GM21737 (cell line): ENCODE measurements around the gene ZC3H15.
A peak's percentile ranks its signal among the peaks of the same experiment; 100 is the strongest.
"Not testable (repeated sequence)": the region's sequence is repeated elsewhere in the genome, so short reads cannot be mapped to it uniquely, and the experiment has no call there.

Experiments
- ATAC-seq: cut with Tn5 transposase; IDR thresholded peaks from one replicate; pipeline ENCODE4 v1.9.1; 2021; ENCODE audit warnings: mild to moderate bottlenecking, moderate library complexity; ENCODE audit not compliant: unreplicated experiment

Gene ZC3H15

DNA sequence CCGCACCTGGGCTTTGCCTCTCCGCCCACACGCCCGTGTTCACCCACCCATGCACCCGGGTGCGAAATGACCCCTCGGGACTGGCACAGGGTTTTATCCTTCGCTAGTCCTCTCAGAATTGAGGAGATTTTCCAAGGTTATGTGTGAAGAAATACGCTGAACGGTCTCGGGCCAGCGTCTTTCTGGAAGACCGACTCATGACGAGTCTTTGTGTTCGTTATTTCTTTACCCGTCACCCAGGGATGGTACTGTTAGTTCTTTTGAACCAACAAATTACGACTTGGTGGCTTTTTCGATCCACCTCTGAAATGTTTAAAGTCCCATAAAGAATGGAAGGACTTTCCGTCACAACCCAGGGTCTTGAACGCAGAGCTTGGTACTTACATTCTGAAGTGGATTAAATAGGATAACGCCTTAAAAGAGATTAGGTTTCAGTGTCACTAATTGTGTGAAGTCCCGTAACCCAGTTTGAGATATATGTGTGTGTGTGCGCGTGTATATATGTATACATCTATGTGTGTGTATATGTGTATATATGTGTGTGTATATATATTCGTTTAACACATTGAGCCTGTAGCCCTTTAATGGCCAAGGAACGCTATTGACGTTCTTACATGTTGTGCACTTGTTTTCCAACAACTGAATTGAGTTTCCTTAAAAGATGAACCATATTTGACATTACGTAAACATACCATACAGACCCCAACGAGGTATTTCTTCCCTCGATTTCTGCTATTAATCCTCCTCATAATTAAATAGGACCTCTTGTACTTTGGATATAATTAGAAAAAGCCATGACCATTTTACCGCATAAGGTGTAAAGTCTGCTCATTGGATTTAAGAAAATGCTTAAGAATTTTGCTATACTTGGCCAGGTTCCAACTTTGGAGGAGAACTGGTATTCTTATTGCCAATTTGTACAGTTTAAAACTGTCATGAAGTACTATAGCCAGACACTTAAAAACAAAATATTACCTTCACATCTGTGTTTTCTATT is 889 bp downstream of the ZC3H15 start:
- ATAC-seq, result no peak

DNA sequence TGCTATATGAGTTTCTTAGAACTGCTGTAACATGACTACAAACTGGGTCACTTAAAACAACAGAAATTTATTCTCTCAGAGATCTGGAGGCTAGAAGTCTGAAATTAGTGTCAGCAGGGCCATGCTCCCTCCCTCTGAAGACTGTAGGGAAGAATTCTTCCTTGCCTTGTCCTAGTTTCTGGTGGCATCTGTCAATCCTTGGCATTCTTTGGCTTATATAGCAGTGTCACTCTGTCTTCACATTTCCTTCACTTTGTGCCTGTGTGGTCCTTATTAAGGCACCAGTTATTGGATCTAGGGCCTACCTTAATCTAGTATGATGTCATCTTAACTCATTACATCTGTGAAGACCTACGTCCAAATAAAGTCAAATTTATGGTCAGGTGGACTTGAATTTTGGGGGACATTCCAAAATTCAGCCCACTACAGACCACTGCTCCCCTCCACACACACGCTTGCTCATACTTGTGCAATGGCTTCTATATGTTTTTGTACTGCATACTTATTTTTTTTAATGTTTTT is 7.6 kb downstream of the ZC3H15 start:
- no peak for ATAC-seq

GRCh38 chr2:186496401-186496800 is 10.3 kb downstream of the ZC3H15 start:
- no peak for ATAC-seq

DNA sequence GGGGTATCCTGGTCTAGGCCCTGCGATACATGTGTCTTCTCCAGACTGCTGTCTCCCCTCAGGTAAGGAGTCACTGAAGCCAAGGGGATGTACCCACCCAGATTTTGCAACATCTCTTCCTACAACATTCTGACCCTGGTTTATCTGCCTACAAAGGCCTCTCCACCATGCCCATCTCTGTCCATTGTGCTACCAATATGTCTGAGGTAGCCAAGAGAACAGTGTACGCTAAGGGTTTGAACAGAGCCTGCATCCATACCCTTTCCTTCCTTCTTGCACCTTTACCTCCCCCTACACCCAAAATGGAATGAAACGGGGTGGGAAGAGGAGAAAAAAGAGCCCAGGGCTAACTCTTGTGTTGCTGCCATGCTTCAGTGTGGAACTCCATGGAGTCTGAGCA is 11.9 kb downstream of the ZC3H15 start:
- ATAC-seq, result no peak

GRCh38 chr2:186498834-186499233 is 12.8 kb downstream of the ZC3H15 start:
- ATAC-seq, result no peak

- peak; percentile 46 for ATAC-seq
Observed at GRCh38 chr2:186503827-186504606, 18.0 kb downstream of the ZC3H15 start.

DNA sequence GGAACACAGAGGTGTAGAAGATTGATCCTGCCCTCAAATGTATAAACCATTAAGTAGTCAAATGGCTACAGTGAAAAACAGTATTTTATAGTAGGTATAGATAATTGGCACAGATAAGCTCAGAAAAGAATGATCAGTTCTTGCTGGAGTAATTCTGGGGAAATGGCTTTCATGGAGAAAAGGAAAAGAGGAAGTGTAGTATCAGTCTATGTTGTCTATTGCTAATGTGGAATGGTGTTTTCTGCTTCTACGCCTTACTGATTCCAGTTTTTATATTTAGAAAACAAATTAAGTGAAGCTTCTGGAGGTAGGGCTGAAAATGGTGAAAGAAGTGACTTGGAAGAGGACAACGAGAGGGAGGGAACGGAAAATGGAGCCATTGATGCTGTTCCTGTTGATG is 22.2 kb downstream of the ZC3H15 start:
- no peak for ATAC-seq

- no peak for ATAC-seq
Observed at GRCh38 chr2:186515376-186515775, 29.3 kb downstream of the ZC3H15 start.

DNA sequence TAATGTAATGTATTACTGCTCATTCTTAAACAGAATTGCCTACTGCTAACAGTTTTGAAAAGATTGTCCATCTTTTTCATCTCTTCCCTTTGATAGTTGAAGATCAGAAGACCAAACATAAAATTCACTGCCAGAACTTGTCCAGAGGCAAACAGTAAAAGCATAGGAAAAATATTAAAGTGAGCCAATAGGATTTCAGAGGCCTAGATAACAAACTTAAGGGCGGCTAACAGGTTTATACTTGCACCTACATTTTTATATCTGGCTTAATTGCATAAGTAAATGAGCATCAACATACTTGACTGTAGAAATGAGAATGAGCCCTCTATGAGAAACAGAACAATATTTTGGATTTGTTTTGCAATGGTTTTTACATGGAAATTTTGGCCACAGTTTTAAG is 30.3 kb downstream of the ZC3H15 start:
- no peak for ATAC-seq

- no peak for ATAC-seq
Observed at GRCh38 chr2:186517090-186517489, 31.0 kb downstream of the ZC3H15 start.

DNA sequence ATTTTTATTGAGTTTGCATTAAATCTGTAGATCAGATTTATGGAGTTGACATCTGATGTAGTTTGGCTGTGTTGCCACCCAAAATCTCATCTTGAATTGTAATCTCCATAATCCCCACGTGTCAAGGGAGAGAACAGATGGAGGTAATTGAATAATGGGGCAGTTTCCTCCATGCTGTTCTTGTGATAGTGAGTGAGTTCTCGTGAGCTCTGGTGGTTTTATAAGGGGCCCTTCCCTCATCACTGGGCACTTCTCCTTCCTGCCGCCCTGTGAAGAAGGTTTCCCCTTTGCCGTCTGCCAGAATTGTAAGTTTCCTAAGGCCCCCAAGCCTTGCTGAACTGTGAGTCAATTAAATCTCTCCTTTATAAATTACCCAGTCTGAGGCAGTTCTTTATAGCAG is 32.2 kb downstream of the ZC3H15 start:
- no peak for ATAC-seq

DNA sequence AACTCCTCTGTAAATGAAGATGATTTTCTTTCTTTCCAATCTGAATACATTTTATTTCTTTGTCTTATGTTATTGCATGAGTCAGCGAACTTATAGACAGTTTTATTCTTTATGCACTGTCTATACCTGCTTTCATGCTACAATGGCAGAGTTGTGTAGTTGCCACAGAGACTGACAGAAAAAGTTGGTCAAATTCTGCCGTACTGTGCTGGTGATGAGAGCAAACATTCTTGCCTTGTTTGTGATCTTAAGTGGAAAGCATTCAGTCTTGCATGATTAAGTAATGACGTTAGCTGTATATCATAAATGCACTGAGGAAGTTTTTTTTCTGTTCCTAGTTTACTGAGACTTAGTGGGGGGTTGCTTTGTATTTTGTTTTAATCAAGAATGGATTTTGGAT is 32.9 kb downstream of the ZC3H15 start:
- no peak for ATAC-seq

- ATAC-seq, result not testable (repeated sequence)
Observed at GRCh38 chr2:186521570-186522153, 35.6 kb downstream of the ZC3H15 start.

- no peak for ATAC-seq
Observed at GRCh38 chr2:186522450-186522849, 36.4 kb downstream of the ZC3H15 start.

GRCh38 chr2:186523791-186524190 is 37.7 kb downstream of the ZC3H15 start:
- ATAC-seq, result no peak

DNA sequence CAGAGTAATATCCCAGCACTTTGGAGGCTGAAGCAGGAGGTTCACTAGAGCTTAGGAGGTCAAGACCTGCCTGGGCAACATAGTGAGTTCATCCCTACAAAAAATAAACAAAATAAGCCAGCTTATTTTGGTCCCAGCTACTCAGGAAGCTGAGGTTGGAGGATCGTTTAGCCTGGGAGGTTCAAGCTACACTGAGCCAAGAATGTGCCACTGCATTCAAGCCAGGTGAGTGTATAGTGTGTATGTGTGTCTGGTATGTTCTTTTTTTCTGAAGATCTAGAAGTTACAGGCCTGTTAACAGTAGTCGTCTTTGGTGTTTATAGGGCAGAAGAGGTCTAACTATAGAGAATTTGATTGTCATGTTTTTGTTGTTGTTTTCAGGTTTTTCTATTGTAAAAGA is 40.2 kb downstream of the ZC3H15 start:
- ATAC-seq, result no peak

DNA sequence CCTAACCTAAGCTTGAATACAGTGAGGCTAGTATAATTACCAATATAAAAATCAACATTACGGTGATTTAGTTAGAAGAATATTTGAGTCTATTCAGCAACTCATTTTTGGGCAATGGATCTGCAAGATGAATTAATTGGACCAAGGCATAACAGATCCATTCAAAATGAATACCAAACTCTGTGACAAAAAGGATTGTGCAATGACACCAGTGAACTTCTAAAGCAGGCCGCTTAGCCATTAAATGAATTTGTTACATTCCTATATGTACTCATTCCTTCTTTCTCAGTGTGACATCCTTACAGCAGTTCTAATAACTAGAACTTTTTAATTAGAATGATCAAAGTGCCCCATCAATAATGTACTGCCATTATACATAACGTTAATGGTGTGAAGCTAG is 44.3 kb downstream of the ZC3H15 start:
- ATAC-seq, result no peak

GRCh38 chr2:186531257-186531775 is 45.3 kb downstream of the ZC3H15 start:
- no peak for ATAC-seq

DNA sequence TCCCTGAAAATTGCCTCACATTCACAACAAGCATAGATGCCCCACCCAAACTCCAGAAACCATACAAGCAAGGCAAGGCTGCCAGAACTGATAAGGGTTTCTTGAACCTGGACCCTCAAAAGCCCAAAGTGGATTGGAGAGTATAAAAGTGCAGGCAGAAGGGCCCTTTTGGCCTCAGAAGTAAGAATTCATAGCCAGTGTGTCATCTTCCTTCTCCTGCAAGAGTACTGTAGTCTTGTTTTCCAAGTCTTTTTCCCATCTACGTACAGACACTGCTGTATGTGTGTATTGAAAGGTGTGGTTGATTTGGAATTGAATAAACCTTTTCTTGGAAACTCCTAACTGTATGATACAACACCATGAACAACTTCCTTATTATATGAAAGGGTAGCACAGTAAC is 46.8 kb downstream of the ZC3H15 start:
- ATAC-seq, result no peak

- no peak for ATAC-seq
Observed at GRCh38 chr2:186533717-186534116, 47.7 kb downstream of the ZC3H15 start.

DNA sequence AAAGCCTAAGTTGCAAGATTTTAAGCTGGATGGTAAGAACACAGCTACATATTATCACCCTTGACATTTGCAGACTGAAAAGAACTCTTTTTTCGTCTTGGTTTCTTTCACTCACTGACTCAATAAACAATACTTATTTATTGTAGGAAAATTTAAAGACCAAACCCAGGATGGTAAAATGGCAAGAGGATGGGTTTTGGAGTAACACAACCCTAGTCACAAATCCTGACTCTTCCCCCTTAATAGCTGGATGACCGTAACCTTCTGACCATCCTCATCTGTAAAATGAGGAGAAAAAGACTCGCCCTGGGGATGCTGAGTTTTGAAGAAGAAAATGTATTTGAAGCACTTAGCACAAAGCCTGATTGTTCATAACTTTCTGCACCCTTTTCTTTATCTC is 48.3 kb downstream of the ZC3H15 start:
- no peak for ATAC-seq
